Measurements from ENCODE around the gene LRBA.

DNA sequence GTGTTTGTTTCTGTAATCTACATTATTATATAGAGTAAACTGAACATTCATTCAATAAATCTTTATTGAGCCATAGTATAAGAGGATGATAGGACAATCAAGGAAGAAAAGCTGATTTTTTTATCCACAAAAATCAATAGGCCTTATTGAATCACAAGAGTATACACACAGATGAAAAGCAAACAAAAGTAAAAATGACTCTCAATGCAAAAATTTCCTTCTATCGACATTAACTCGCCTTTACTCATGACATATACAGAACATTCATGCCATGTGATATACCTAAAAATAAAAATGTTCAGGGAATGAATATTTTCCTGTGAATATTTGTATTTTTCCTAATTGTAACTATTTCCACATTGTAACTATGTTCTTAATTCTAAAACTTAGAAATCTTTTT is 161.2 kb downstream of the LRBA start:
- TF ChIP-seq, protein P1, sequence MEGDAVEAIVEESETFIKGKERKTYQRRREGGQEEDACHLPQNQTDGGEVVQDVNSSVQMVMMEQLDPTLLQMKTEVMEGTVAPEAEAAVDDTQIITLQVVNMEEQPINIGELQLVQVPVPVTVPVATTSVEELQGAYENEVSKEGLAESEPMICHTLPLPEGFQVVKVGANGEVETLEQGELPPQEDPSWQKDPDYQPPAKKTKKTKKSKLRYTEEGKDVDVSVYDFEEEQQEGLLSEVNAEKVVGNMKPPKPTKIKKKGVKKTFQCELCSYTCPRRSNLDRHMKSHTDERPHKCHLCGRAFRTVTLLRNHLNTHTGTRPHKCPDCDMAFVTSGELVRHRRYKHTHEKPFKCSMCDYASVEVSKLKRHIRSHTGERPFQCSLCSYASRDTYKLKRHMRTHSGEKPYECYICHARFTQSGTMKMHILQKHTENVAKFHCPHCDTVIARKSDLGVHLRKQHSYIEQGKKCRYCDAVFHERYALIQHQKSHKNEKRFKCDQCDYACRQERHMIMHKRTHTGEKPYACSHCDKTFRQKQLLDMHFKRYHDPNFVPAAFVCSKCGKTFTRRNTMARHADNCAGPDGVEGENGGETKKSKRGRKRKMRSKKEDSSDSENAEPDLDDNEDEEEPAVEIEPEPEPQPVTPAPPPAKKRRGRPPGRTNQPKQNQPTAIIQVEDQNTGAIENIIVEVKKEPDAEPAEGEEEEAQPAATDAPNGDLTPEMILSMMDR (IDR thresholded peaks at IDR 0.05) = no peak
- no peak for TF ChIP-seq POLR2AphosphoS5 (IDR thresholded peaks at IDR 0.05)
